K562 (cell line): ENCODE results near the gene TMEM143. TPM values are rescaled to one million over a fixed set of nuclear protein-coding genes. Genes with fewer than 3 reads are reported as not detected.

Source experiments
- ASH1L ChIP-seq: fragments of 450-650 bp; IDR thresholded peaks from 2 replicates; pipeline ENCODE4 v1.6.1; 2018; ENCODE audit warnings: borderline replicate concordance, mild to moderate bottlenecking, low read depth; ENCODE audit not compliant: partially characterized antibody
- CBX3 ChIP-seq, 2 experiments: IDR thresholded peaks; 1 replicate in 1 of 2; 2 replicates in 1 of 2; pipeline ENCODE4 v1.6.1; 2012; ENCODE audit warnings: inconsistent platforms in 2 of 2, low read length in 2 of 2, borderline replicate concordance in 1 of 2, control low read depth in 1 of 2
- FOXP1 ChIP-seq: sonication (generic); formaldehyde crosslinking; IDR thresholded peaks from 2 replicates; pipeline ENCODE4 v1.8.0; 2022; ENCODE audit warnings: mild to moderate bottlenecking, missing genetic modification reagents
- HMGN3 ChIP-seq: IDR thresholded peaks from 2 replicates; pipeline ENCODE4 v1.6.1; 2011; ENCODE audit warnings: borderline replicate concordance, low read depth, mild to moderate bottlenecking, mixed read lengths, low read length; ENCODE audit not compliant: insufficient read length; ENCODE audit errors: extremely low read depth
- HOXB6 ChIP-seq: fragments of 250-450 bp; sonication (Bioruptor Pico); IDR thresholded peaks from 2 replicates; pipeline ENCODE4 v1.5.1; 2022; ENCODE audit warnings: mild to moderate bottlenecking, borderline replicate concordance
- MEF2A ChIP-seq: IDR thresholded peaks from 2 replicates; pipeline ENCODE4 v1.6.1; 2011; ENCODE audit warnings: low read depth, mild to moderate bottlenecking, low read length, moderate library complexity; ENCODE audit not compliant: control insufficient read depth
- MEIS2 ChIP-seq: fragments of 450-650 bp; IDR thresholded peaks from 2 replicates; pipeline ENCODE4 v1.6.1; 2014; ENCODE audit warnings: mild to moderate bottlenecking; ENCODE audit not compliant: partially characterized antibody
- NCOA4 ChIP-seq: fragments of 450-650 bp; IDR thresholded peaks from 2 replicates; pipeline ENCODE4 v1.6.1; 2018; ENCODE audit warnings: mild to moderate bottlenecking; ENCODE audit not compliant: partially characterized antibody
- NR2C2 ChIP-seq, 2 experiments: fragments of 200-800 bp in 1 of 2; sonication (Bioruptor generic) in 1 of 2; sonication (generic) in 1 of 2; formaldehyde crosslinking in 1 of 2; IDR thresholded peaks; 2 replicates each; pipeline versions ENCODE4 v1.6.1 to v1.8.0; 2016 to 2022; ENCODE audit warnings: mild to moderate bottlenecking in 1 of 2, missing compliant biosample characterization in 1 of 2, missing genetic modification characterization in 1 of 2, missing genetic modification reagents in 1 of 2
- PHF21A ChIP-seq: fragments of 450-650 bp; IDR thresholded peaks from 2 replicates; pipeline ENCODE4 v1.6.1; 2017; ENCODE audit warnings: low read depth, borderline replicate concordance
- SUPT5H ChIP-seq: fragments of 450-650 bp; IDR thresholded peaks from 2 replicates; pipeline ENCODE4 v1.6.1; 2016
- TFAM ChIP-seq: fragments of 250-450 bp; sonication (Bioruptor Pico); conservative IDR thresholded peaks from 2 replicates; pipeline ENCODE4 v1.5.0; 2021; ENCODE audit warnings: mild to moderate bottlenecking, moderate library complexity
- ZBTB11 ChIP-seq, 3 experiments: fragments of 200-800 bp in 1 of 3; fragments of 250-450 bp in 1 of 3; fragments of 450-650 bp in 1 of 3; sonication (Bioruptor Pico) in 1 of 3; sonication (Bioruptor generic) in 1 of 3; formaldehyde crosslinking in 1 of 3; IDR thresholded peaks; 2 replicates each; pipeline versions ENCODE4 v1.6.1 to v1.8.0; 2016 to 2022; ENCODE audit warnings: mild to moderate bottlenecking in 2 of 3, missing genetic modification characterization in 2 of 3, missing compliant biosample characterization in 1 of 3, moderate library complexity in 1 of 3
- ZFP91 ChIP-seq: sonication (generic); formaldehyde crosslinking; IDR thresholded peaks from 2 replicates; pipeline ENCODE4 v1.8.0; 2022; ENCODE audit warnings: mild to moderate bottlenecking, missing genetic modification reagents
- ZNF184 ChIP-seq: sonication (generic); formaldehyde crosslinking; IDR thresholded peaks from 2 replicates; pipeline ENCODE4 v1.5.0; 2020; ENCODE audit warnings: missing genetic modification reagents
- ZNF212 ChIP-seq: fragments of 450-650 bp; formaldehyde crosslinking; IDR thresholded peaks from 2 replicates; pipeline ENCODE4 v1.4.0; 2020; ENCODE audit warnings: mild to moderate bottlenecking
- ZNF512 ChIP-seq: IDR thresholded peaks from 2 replicates; pipeline ENCODE4 v1.6.1; 2016; ENCODE audit warnings: missing genetic modification characterization, missing compliant biosample characterization
- ZNF707 ChIP-seq: fragments of 250-450 bp; sonication (Bioruptor Pico); conservative IDR thresholded peaks from 2 replicates; pipeline ENCODE4 v1.8.0; 2022; ENCODE audit warnings: inconsistent platforms, mild to moderate bottlenecking, moderate library complexity
- polyA plus RNA-seq, 8 experiments: library from polyadenylated mRNA; depleted of rRNA in 4 of 8; stranded (reverse) in 5 of 8; unstranded in 3 of 8; fragments of >200 nt; fragmentation: Nextera tagmentation in 2 of 8; fragmentation: Illumina TruSeq in 1 of 8; extraction: Ambion mirVana in 2 of 8; extraction: Trizol in 1 of 8; gene quantifications; 2 replicates each; pipeline versions ENCODE4 v1.2.1 to v1.2.3, GENCODE V29; 2011 to 2014; ENCODE audit warnings: inconsistent platforms in 1 of 8, missing spikeins in 1 of 8
- total RNA-seq, 7 experiments: library from RNA; depleted of rRNA in 6 of 7; stranded (reverse); fragments of >200 nt in 6 of 7; fragmentation: Illumina TruSeq in 2 of 7; extraction: Trizol in 2 of 7; gene quantifications; 2 replicates each; pipeline versions ENCODE4 v1.2.1 to v1.2.3, GENCODE V29; 2011 to 2021; ENCODE audit warnings: low replicate concordance in 1 of 7

TMEM143 gene
- total and polyA plus RNA-seq, 9 of the 15 experiments (the other 6 are each of a cell fraction or from before 2014, with no cell fraction given), result 0.66 to 8.8 (median 4.3) TPM

DNA sequence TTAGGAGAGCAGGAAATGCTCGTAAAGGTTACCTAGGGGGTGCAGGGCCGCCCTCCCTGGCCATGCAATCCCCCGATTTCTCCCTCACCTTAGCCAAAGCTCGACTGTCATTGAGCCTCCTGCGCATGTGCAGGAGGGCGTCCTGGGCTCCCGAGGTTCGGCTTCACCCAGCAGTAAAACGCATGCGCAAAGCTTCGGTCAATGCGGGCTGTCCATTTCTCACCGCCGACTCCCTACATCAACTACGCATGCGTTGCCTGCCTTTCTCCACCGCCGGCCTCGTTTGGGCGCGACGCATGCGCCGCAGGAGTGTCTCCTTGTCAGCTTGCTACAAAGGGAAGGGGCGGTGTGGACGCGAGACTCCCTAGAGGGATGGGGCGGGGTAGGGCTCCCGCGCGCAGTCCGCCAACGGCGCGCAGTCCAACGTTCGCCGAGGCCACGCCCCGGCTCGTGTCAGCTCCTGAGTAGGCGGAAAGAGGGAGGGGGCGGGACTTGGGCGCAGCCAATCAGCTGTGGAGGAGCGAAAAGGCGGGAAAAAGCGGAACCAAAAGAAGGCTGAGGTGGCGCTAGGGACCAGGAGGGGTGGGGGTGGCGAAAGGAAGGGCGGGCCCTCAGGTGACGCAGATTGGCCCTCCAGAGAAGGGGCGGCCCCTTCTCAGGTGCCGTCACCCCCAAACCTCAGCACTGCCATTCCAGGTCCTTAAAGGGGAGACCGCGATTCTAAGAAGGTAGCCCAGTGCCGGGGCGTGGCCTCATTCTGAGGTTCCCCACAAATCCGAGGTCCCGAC, at the start of gene TMEM143, which contains the start of gene SYNGR4 (continued):
- TF ChIP-seq ZBTB11 (CRISPR knock-in tag; IDR thresholded peaks at IDR 0.05) (peak in 1 of 3 experiments; percentile 47; a peak in 1 of 6 replicates), ZNF184 (no peak), FOXP1 (CRISPR knock-in tag) (no peak), ZNF707 (CRISPR knock-in tag) (no peak), HMGN3 (peak; percentile 66), ZFP91 (CRISPR knock-in tag) (no peak), PHF21A (0 out of 2 replicates have a peak, but pooled peaks have one; percentile 55), TFAM (CRISPR knock-in tag) (no peak), MEF2A (no peak), CBX3 (IDR thresholded peaks at IDR 0.05; ENCODE audit: borderline replicate concordance in 1 of 2, low read length in 2 of 2) (peak in 1 of 2 experiments; percentile 88; a peak in 1 of 3 replicates), NR2C2 (CRISPR knock-in tag; IDR thresholded peaks at IDR 0.05) (no peak), NR2C2 (tag; IDR thresholded peaks at IDR 0.05) (peak; percentile 95), NCOA4 (no peak), ZNF212 (no peak), MEIS2 (peak; percentile 99), ZNF512 (tag) (no peak), ASH1L (no peak), SUPT5H (peak; percentile 34), HOXB6 (no peak)
